Osteocyte (in vitro differentiated cells): ENCODE data around the gene ZFP57. TPM values are rescaled to one million over a fixed set of nuclear protein-coding genes. Genes with fewer than 3 reads are reported as not detected.
"Not testable (repeated sequence)": the region's sequence is repeated elsewhere in the genome, so short reads cannot be mapped to it uniquely, and the experiment has no call there.

ENCODE experiments used
- DNase-seq: peaks from one replicate; pipeline ENCODE4 v3.0.0; 2021; ENCODE audit warnings: mixed read lengths; ENCODE audit not compliant: unreplicated experiment; ENCODE audit errors: extremely low spot score
- H3K27ac Mint-ChIP-seq: one replicate; pipeline ENCODE4 v1.8.0; 2021; ENCODE audit warnings: mild to moderate bottlenecking, mixed read lengths; ENCODE audit not compliant: unreplicated experiment
- H3K27me3 Mint-ChIP-seq: one replicate; pipeline ENCODE4 v1.8.0; 2021; ENCODE audit warnings: mixed read lengths; ENCODE audit not compliant: unreplicated experiment
- H3K36me3 Mint-ChIP-seq: one replicate; pipeline ENCODE4 v1.8.0; 2021; ENCODE audit warnings: mixed read lengths; ENCODE audit not compliant: unreplicated experiment
- H3K4me1 Mint-ChIP-seq: one replicate; pipeline ENCODE4 v1.8.0; 2021; ENCODE audit warnings: mixed read lengths; ENCODE audit not compliant: unreplicated experiment
- H3K4me3 Mint-ChIP-seq: one replicate; pipeline ENCODE4 v1.8.0; 2021; ENCODE audit warnings: mild to moderate bottlenecking, moderate library complexity, mixed read lengths; ENCODE audit not compliant: unreplicated experiment
- H3K9me3 Mint-ChIP-seq: one replicate; pipeline ENCODE4 v1.8.0; 2021; ENCODE audit warnings: mixed read lengths; ENCODE audit not compliant: unreplicated experiment
- CTCF ChIP-seq: fragments of 200-600 bp; sonication (generic); IDR thresholded peaks from 2 replicates; pipeline ENCODE4 v1.5.0; 2021; ENCODE audit warnings: antibody characterized with exemption, mild to moderate bottlenecking, moderate library complexity
- total RNA-seq: library from RNA; stranded (reverse); gene quantifications from 2 replicates; pipeline ENCODE4 v1.2.1, GENCODE V29; 2021

ZFP57 gene
- total RNA-seq, 1 donor from 2014 or later: not detected

GRCh38 chr6:29678114-29678513, 2.8 kb downstream of the ZFP57 start:
- H3K27ac Mint-ChIP-seq: no peak overlapping the region
- no peak for TF ChIP-seq CTCF
- no peaks in the 10 kb centered on the region for H3K36me3 Mint-ChIP-seq
- no peak overlapping the region for H3K4me3 Mint-ChIP-seq
- peaks cover 21% of the 10 kb centered on the region for H3K4me1 Mint-ChIP-seq
- H3K27me3 Mint-ChIP-seq: no peaks in the 10 kb centered on the region
- no peaks in the 10 kb centered on the region for H3K9me3 Mint-ChIP-seq
- DNase-seq: no peak

DNA sequence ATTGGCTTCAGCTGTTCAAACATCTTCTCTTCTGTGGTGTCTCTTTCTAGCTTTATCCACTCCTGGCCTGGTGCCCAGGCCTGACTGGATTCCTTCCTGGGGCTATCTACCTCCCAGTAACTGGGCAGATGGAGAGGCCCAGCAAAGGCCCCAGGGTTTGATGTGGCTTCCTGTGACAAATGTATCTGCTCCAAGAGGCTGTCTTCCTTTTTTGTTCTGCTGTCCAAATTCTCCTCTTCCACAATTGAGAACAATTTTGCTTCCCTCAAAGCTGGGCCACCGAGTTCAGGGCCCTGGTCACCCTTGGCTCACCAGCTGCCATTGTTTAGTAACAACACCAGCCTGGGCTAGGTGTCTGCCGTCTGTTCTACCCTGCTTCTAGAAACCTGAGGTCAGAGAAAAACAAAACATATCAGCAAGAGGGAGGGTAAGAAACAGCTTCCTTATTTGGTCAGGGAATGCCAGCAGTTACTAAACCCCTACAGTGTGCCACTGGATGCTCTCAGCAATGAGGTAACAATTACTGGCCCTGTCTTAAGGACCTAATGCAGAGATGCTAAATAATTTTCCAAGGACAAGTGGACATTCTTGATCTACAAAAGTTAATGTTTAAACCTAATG, 3.9 kb downstream of the ZFP57 start:
- Mint-ChIP-seq H3K4me1 (peaks cover 21% of the 10 kb centered on the region), H3K27ac (peak overlapping the region; percentile 78), H3K9me3 (no peaks in the 10 kb centered on the region), H3K36me3 (no peaks in the 10 kb centered on the region), H3K4me3 (no peak overlapping the region), H3K27me3 (no peaks in the 10 kb centered on the region)
- DNase-seq: no peak
- TF ChIP-seq CTCF: no peak

DNA sequence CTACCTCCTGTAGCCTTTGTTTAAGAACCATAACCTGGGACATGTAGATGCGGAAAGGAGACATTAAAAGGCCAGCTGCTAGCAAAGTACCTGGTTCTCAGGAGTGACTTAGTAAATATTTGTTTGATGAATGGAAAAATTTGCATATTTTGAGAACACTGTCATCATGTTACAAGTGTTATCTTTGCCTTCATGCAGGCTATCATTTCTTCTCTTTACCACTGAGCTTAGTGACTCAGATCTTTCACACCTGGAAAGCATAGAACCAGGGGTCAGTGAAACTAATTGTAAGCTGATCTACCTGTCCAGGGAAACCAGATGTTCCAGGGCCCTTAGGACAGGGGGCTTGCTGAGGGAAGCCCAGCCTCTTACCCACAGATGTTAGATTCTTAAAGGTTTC, 5.4 kb downstream of the ZFP57 start:
- no peak for DNase-seq
- no peaks in the 10 kb centered on the region for H3K36me3 Mint-ChIP-seq
- peaks cover 21% of the 10 kb centered on the region for H3K4me1 Mint-ChIP-seq
- H3K27me3 Mint-ChIP-seq: no peaks in the 10 kb centered on the region
- TF ChIP-seq CTCF: no peak
- H3K27ac Mint-ChIP-seq: no peak overlapping the region
- no peak overlapping the region for H3K4me3 Mint-ChIP-seq
- no peaks in the 10 kb centered on the region for H3K9me3 Mint-ChIP-seq

- Mint-ChIP-seq H3K9me3 (no peaks in the 10 kb centered on the region), H3K4me1 (peaks cover 17% of the 10 kb centered on the region), H3K36me3 (no peaks in the 10 kb centered on the region), H3K27ac (no peak overlapping the region), H3K4me3 (no peak overlapping the region), H3K27me3 (no peaks in the 10 kb centered on the region)
- TF ChIP-seq CTCF: no peak
- no peak for DNase-seq
Observed at GRCh38 chr6:29674008-29674407, 6.9 kb downstream of the ZFP57 start.

DNA sequence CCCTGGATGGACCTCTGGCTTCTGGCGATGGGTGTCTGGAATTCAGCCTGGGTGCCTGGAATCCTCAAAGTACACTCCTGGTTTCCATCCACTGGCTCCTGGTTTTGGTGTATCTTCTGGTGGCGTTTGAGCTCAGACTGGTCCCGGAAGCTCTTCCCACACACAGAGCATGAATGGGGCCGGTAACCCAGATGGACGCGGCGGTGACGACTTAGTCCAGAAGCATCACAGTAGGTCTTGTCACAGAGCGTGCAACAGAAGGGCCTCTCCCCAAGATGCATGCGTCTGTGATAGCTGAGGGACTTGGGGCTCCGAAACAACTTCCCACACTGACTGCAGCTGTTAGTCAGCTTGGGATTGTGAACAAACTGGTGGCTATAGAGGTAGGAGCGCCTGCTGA, 7.8 kb downstream of the ZFP57 start:
- no peak overlapping the region for H3K4me3 Mint-ChIP-seq

GRCh38 chr6:29672116-29672515, 8.8 kb downstream of the ZFP57 start:
- H3K4me3 Mint-ChIP-seq, DNase-seq, H3K9me3 Mint-ChIP-seq, H3K27ac Mint-ChIP-seq, H3K36me3 Mint-ChIP-seq: not testable (repeated sequence)
- Mint-ChIP-seq H3K27me3 (peaks cover 13% of the 10 kb centered on the region), H3K4me1 (peaks cover 11% of the 10 kb centered on the region)

More for the DNA sequence above, 7.8 kb downstream of the ZFP57 start:
- H3K4me1 Mint-ChIP-seq: peaks cover 17% of the 10 kb centered on the region
- H3K36me3 Mint-ChIP-seq: no peaks in the 10 kb centered on the region
- H3K9me3 Mint-ChIP-seq: no peaks in the 10 kb centered on the region
- no peak for DNase-seq
- H3K27ac Mint-ChIP-seq: no peak overlapping the region
- H3K27me3 Mint-ChIP-seq: peaks cover 4% of the 10 kb centered on the region
- TF ChIP-seq CTCF: no peak
